Progenitor cell of endocrine pancreas (in vitro differentiated cells): ENCODE results near the gene FHOD3. TPM values are rescaled to one million over a fixed set of nuclear protein-coding genes. Genes with fewer than 3 reads are reported as not detected.
A peak's percentile ranks its signal among the peaks of the same experiment; 100 is the strongest.

Source experiments
- DNase-seq: peaks from one replicate; pipeline ENCODE4 v3.0.0; 2021; ENCODE audit warnings: low spot score; ENCODE audit not compliant: unreplicated experiment
- H3K27ac Mint-ChIP-seq: 2 replicates; pipeline ENCODE4 v1.8.0; 2021; ENCODE audit warnings: mild to moderate bottlenecking, moderate library complexity, mixed read lengths
- H3K27me3 Mint-ChIP-seq: 2 replicates; pipeline ENCODE4 v1.8.0; 2021; ENCODE audit warnings: mixed read lengths
- H3K36me3 Mint-ChIP-seq: 2 replicates; pipeline ENCODE4 v1.8.0; 2022; ENCODE audit warnings: mixed read lengths; ENCODE audit not compliant: insufficient read depth
- H3K4me1 Mint-ChIP-seq: 2 replicates; pipeline ENCODE4 v1.8.0; 2021; ENCODE audit warnings: low read depth, mixed read lengths
- H3K4me3 Mint-ChIP-seq: 2 replicates; pipeline ENCODE4 v1.8.0; 2021; ENCODE audit warnings: low read depth, mild to moderate bottlenecking, moderate library complexity, mixed read lengths
- H3K9me3 Mint-ChIP-seq: 2 replicates; pipeline ENCODE4 v1.8.0; 2021; ENCODE audit warnings: low read depth, mixed read lengths
- CTCF ChIP-seq: fragments of 200-600 bp; sonication (generic); IDR thresholded peaks from one replicate; pipeline ENCODE4 v1.5.0; 2021; ENCODE audit warnings: antibody characterized with exemption, mild to moderate bottlenecking; ENCODE audit not compliant: unreplicated experiment
- total RNA-seq: library from RNA; stranded (reverse); gene quantifications from 2 replicates; pipeline ENCODE4 v1.2.1, GENCODE V29; 2021

Gene FHOD3
- total RNA-seq, 1 donor from 2014 or later: 1.6 TPM

GRCh38 chr18:36700955-36701354, 403.4 kb downstream of the FHOD3 start:
- peaks cover 15% of the 10 kb centered on the region for H3K27me3 Mint-ChIP-seq
- no peaks in the 10 kb centered on the region for H3K9me3 Mint-ChIP-seq
- H3K27ac Mint-ChIP-seq: no peak overlapping the region
- no peaks in the 10 kb centered on the region for H3K36me3 Mint-ChIP-seq
- DNase-seq: no peak
- H3K4me1 Mint-ChIP-seq: peaks cover 1% of the 10 kb centered on the region
- no peak overlapping the region for H3K4me3 Mint-ChIP-seq
- TF ChIP-seq CTCF: no peak

GRCh38 chr18:36702401-36703013, 405.0 kb downstream of the FHOD3 start:
- DNase-seq: no peak
- H3K27me3 Mint-ChIP-seq: peaks cover 15% of the 10 kb centered on the region
- H3K27ac Mint-ChIP-seq: no peak overlapping the region
- H3K36me3 Mint-ChIP-seq: no peaks in the 10 kb centered on the region
- peaks cover 1% of the 10 kb centered on the region for H3K4me1 Mint-ChIP-seq
- no peak overlapping the region for H3K4me3 Mint-ChIP-seq
- no peak for TF ChIP-seq CTCF
- no peaks in the 10 kb centered on the region for H3K9me3 Mint-ChIP-seq

- no peak for DNase-seq
- H3K4me3 Mint-ChIP-seq: no peak overlapping the region
- no peaks in the 10 kb centered on the region for H3K36me3 Mint-ChIP-seq
- H3K27ac Mint-ChIP-seq: no peak overlapping the region
- no peak for TF ChIP-seq CTCF
- peaks cover 18% of the 10 kb centered on the region for H3K27me3 Mint-ChIP-seq
- peaks cover 1% of the 10 kb centered on the region for H3K4me1 Mint-ChIP-seq
- no peaks in the 10 kb centered on the region for H3K9me3 Mint-ChIP-seq
These were observed 406.6 kb downstream of the FHOD3 start for GRCh38 chr18:36704156-36704555.

- H3K27me3 Mint-ChIP-seq: peaks cover 18% of the 10 kb centered on the region
- H3K4me3 Mint-ChIP-seq: no peak overlapping the region
- no peak for TF ChIP-seq CTCF
- no peaks in the 10 kb centered on the region for H3K9me3 Mint-ChIP-seq
- peak overlapping the region; percentile 4 for H3K27ac Mint-ChIP-seq
- no peak for DNase-seq
- peaks cover 1% of the 10 kb centered on the region for H3K4me1 Mint-ChIP-seq
- no peaks in the 10 kb centered on the region for H3K36me3 Mint-ChIP-seq
These were observed 408.8 kb downstream of the FHOD3 start for GRCh38 chr18:36706134-36706881.

GRCh38 chr18:36708366-36708765, 410.9 kb downstream of the FHOD3 start:
- TF ChIP-seq CTCF: no peak
- H3K36me3 Mint-ChIP-seq: no peaks in the 10 kb centered on the region

More at GRCh38 chr18:36708366-36708765, 410.9 kb downstream of the FHOD3 start:
- Mint-ChIP-seq H3K9me3 (no peaks in the 10 kb centered on the region), H3K4me3 (no peak overlapping the region), H3K27me3 (peaks cover 14% of the 10 kb centered on the region), H3K4me1 (peaks cover 1% of the 10 kb centered on the region), H3K27ac (no peak overlapping the region)
- no peak for DNase-seq
